ENCODE data around the gene ZNF536. TPM values are rescaled to one million over a fixed set of nuclear protein-coding genes. Genes with fewer than 3 reads are reported as not detected.

Gene ZNF536
- total RNA-seq, 4 donors from 2014 or later, result 0.44 to 7.4 (median 0.88) TPM

GRCh38 chr19:30535011-30535410 is 162.8 kb downstream of the ZNF536 start:
- WGBS, 2 donors, result 67 to 71% methylated on average over 1 to 4 of the region's 9 CpGs
- intact Hi-C loops (cut with DNase I), result no loop called here
- Histone ChIP-seq H3K27ac (no peak overlapping the region), H3K9me3 (no peaks in the 10 kb centered on the region), H3K4me1 (no peaks in the 10 kb centered on the region), H3K4me3 (no peak overlapping the region), H3K27me3 (no peaks in the 10 kb centered on the region), H3K36me3 (no peaks in the 10 kb centered on the region)
- TF ChIP-seq POLR2A (IDR thresholded peaks at IDR 0.05), result no peak
- no peak for TF ChIP-seq CTCF (IDR thresholded peaks at IDR 0.05)
- no peak for DNase-seq

- no peak for DNase-seq
- H3K36me3 ChIP-seq, result no peaks in the 10 kb centered on the region
- 66 to 92% methylated on average over 2 to 6 of the region's 7 CpGs for WGBS, 2 donors
- H3K4me3 ChIP-seq, result no peak overlapping the region
- no peaks in the 10 kb centered on the region for H3K27me3 ChIP-seq
- H3K27ac ChIP-seq, result no peak overlapping the region
- TF ChIP-seq CTCF (IDR thresholded peaks at IDR 0.05) (no peak), POLR2A (IDR thresholded peaks at IDR 0.05) (no peak)
- H3K4me1 ChIP-seq, result no peaks in the 10 kb centered on the region
- no peaks in the 10 kb centered on the region for H3K9me3 ChIP-seq
- intact Hi-C loops (cut with DNase I), result no loop called here
Measured at GRCh38 chr19:30536975-30537374, 164.8 kb downstream of the ZNF536 start.

- Histone ChIP-seq H3K27ac (no peak overlapping the region), H3K4me3 (no peak overlapping the region), H3K36me3 (no peaks in the 10 kb centered on the region), H3K27me3 (no peaks in the 10 kb centered on the region), H3K4me1 (no peaks in the 10 kb centered on the region), H3K9me3 (no peaks in the 10 kb centered on the region)
- intact Hi-C loops (cut with DNase I), result no loop called here
- no peak for DNase-seq
- 71 to 72% methylated on average over 4 of the region's 4 CpGs for WGBS, 2 donors
- no peak for TF ChIP-seq POLR2A (IDR thresholded peaks at IDR 0.05)
- no peak for TF ChIP-seq CTCF (IDR thresholded peaks at IDR 0.05)
Measured at GRCh38 chr19:30539315-30539714, 167.1 kb downstream of the ZNF536 start.

GRCh38 chr19:30539981-30540380 is 167.8 kb downstream of the ZNF536 start:
- TF ChIP-seq POLR2A (IDR thresholded peaks at IDR 0.05), result no peak
- no peak for TF ChIP-seq CTCF (IDR thresholded peaks at IDR 0.05)
- Histone ChIP-seq H3K27ac (no peak overlapping the region), H3K27me3 (no peaks in the 10 kb centered on the region), H3K4me3 (no peak overlapping the region), H3K36me3 (no peaks in the 10 kb centered on the region), H3K4me1 (no peaks in the 10 kb centered on the region), H3K9me3 (no peaks in the 10 kb centered on the region)
- DNase-seq, result no peak
- WGBS, 2 donors, result 78 to 92% methylated on average over 7 to 8 of the region's 11 CpGs
- intact Hi-C loops (cut with DNase I), result no loop called here

GRCh38 chr19:30540761-30541160 is 168.6 kb downstream of the ZNF536 start:
- intact Hi-C loops (cut with DNase I), result no loop called here
- Histone ChIP-seq H3K4me3 (no peak overlapping the region), H3K36me3 (no peaks in the 10 kb centered on the region), H3K27me3 (no peaks in the 10 kb centered on the region), H3K4me1 (no peaks in the 10 kb centered on the region), H3K9me3 (no peaks in the 10 kb centered on the region), H3K27ac (no peak overlapping the region)
- TF ChIP-seq POLR2A (IDR thresholded peaks at IDR 0.05) (no peak), CTCF (IDR thresholded peaks at IDR 0.05) (no peak)
- WGBS, 2 donors, result 63 to 72% methylated on average over 4 to 6 of the region's 6 CpGs
- no peak for DNase-seq

All from esophagus squamous epithelium (tissue), 5 donors.